Caco-2 (cell line): ENCODE results near the gene ADGRA1. TPM values are rescaled to one million over a fixed set of nuclear protein-coding genes. Genes with fewer than 3 reads are reported as not detected.
A peak's percentile ranks its signal among the peaks of the same experiment; 100 is the strongest.

Source experiments
- BruUV-seq: library from RNA; stranded (reverse); fragments of 400-500 nt; replicated peaks from 2 replicates; lab custom pipeline; 2021; lab: Mats Ljungman, UMichigan
- CTCF ChIA-PET: fragments of 300-600 bp; sonication (Branson Sonifier 250); formaldehyde crosslinking; loops from one replicate; lab custom pipeline; 2022; ENCODE audit warnings: antibody characterized with exemption; lab: Charles Lee
- POLR2A ChIA-PET: fragments of 300-600 bp; sonication (Branson Sonifier 250); formaldehyde crosslinking; loops from one replicate; lab custom pipeline; 2022; ENCODE audit warnings: antibody characterized with exemption; lab: Charles Lee
- DNase-seq, 2 experiments: peaks; one replicate each; pipeline versions ENCODE4 v3.0.0 to v3.0.0-alpha.2; 2020 to 2022
- H3K27me3 ChIP-seq: replicated peaks from 2 replicates; pipeline ENCODE4 v1.6.0; 2011; ENCODE audit warnings: low read length; ENCODE audit not compliant: control insufficient read depth, insufficient read depth
- H3K36me3 ChIP-seq: 2 replicates; pipeline ENCODE4 v1.5.1; 2011; ENCODE audit warnings: low read length; ENCODE audit not compliant: control insufficient read depth, insufficient read depth
- H3K4me1 ChIP-seq: fragments of 250-450 bp; sonication (Bioruptor Pico); 2 replicates; pipeline ENCODE4 v1.5.1; 2020; ENCODE audit warnings: mild to moderate bottlenecking
- H3K4me3 ChIP-seq: 2 replicates; pipeline ENCODE4 v1.5.1; 2011; ENCODE audit warnings: low read depth, mild to moderate bottlenecking, control low read depth, low read length
- H3K9me3 ChIP-seq: fragments of 250-450 bp; sonication (Bioruptor Pico); 2 replicates; pipeline ENCODE4 v1.5.1; 2020; ENCODE audit warnings: mild to moderate bottlenecking, moderate library complexity
- H3K27ac Mint-ChIP-seq: one replicate; pipeline ENCODE4 v1.8.0; 2022; ENCODE audit warnings: mixed read lengths; ENCODE audit not compliant: unreplicated experiment
- H3K27me3 Mint-ChIP-seq: one replicate; pipeline ENCODE4 v1.8.0; 2022; ENCODE audit warnings: mixed read lengths; ENCODE audit not compliant: insufficient read depth, unreplicated experiment
- H3K36me3 Mint-ChIP-seq: one replicate; pipeline ENCODE4 v1.8.0; 2022; ENCODE audit warnings: mild to moderate bottlenecking, mixed read lengths; ENCODE audit not compliant: insufficient read depth, unreplicated experiment
- H3K4me1 Mint-ChIP-seq: one replicate; pipeline ENCODE4 v1.8.0; 2022; ENCODE audit warnings: low read depth, mixed read lengths; ENCODE audit not compliant: unreplicated experiment
- H3K4me3 Mint-ChIP-seq: one replicate; pipeline ENCODE4 v1.8.0; 2022; ENCODE audit warnings: mild to moderate bottlenecking, moderate library complexity, mixed read lengths; ENCODE audit not compliant: unreplicated experiment
- H3K9me3 Mint-ChIP-seq: one replicate; pipeline ENCODE4 v1.8.0; 2022; ENCODE audit warnings: mixed read lengths; ENCODE audit not compliant: unreplicated experiment
- intact Hi-C: fragments of 100-400 bp; cut with micrococcal nuclease; formaldehyde crosslinking; loops from one replicate; pipeline ENCODE4 v1.10.0; 2022; ENCODE audit not compliant: unreplicated experiment
- total RNA-seq: library from RNA; stranded (reverse); gene quantifications from 2 replicates; pipeline ENCODE4 v1.2.3, GENCODE V29; 2022
- TF ChIP-seq, protein P1 (sequence below), 2 experiments: fragments of 200-600 bp in 1 of 2; IDR thresholded peaks; 1 replicate in 1 of 2; 2 replicates in 1 of 2; pipeline versions ENCODE4 v1.5.1 to v1.8.0; 2011 to 2022; ENCODE audit warnings: antibody characterized with exemption in 1 of 2, control low read depth in 1 of 2, inconsistent platforms in 1 of 2, low read depth in 1 of 2, low read length in 1 of 2, mild to moderate bottlenecking in 1 of 2, moderate library complexity in 1 of 2; ENCODE audit not compliant: insufficient read depth in 1 of 2, severe bottlenecking in 1 of 2, unreplicated experiment in 1 of 2

The ADGRA1 gene
- total RNA-seq, 1 experiment from 2014 or later: not detected

DNA sequence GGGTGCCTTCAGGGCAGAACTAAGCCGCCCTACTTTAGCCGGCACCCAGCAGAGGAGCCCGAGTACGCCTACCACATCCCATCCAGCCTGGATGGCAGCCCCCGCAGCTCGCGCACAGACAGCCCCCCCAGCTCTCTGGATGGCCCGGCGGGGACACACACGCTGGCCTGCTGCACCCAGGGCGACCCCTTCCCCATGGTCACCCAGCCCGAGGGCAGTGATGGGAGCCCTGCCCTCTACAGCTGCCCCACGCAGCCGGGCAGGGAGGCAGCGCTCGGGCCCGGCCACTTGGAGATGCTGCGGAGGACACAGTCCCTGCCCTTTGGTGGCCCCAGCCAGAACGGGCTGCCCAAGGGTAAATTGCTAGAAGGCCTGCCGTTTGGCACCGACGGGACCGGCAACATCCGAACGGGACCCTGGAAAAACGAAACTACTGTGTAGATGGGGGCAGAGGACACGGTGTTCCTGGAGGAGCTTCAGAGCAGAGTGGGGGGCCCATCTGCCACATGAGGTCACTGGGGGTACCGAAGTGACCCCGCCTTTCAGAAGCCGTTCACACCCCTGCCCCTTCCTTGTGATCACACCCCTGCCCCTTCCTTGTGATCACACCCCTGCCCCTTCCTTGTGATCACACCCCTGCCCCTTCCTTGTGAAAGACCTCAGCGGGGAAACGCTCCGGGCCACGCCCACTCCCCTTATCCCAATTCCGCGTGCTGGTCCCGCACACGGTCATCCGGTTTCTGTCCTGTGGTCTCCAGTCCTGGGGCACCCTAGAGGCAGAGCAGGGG lies 41.5 kb downstream of the ADGRA1 start:
- H3K4me3 Mint-ChIP-seq: no peak overlapping the region
- no peaks in the 10 kb centered on the region for H3K36me3 ChIP-seq
- CTCF ChIA-PET: no interaction called here
- TF ChIP-seq, protein P1, sequence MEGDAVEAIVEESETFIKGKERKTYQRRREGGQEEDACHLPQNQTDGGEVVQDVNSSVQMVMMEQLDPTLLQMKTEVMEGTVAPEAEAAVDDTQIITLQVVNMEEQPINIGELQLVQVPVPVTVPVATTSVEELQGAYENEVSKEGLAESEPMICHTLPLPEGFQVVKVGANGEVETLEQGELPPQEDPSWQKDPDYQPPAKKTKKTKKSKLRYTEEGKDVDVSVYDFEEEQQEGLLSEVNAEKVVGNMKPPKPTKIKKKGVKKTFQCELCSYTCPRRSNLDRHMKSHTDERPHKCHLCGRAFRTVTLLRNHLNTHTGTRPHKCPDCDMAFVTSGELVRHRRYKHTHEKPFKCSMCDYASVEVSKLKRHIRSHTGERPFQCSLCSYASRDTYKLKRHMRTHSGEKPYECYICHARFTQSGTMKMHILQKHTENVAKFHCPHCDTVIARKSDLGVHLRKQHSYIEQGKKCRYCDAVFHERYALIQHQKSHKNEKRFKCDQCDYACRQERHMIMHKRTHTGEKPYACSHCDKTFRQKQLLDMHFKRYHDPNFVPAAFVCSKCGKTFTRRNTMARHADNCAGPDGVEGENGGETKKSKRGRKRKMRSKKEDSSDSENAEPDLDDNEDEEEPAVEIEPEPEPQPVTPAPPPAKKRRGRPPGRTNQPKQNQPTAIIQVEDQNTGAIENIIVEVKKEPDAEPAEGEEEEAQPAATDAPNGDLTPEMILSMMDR (IDR thresholded peaks at IDR 0.05; ENCODE audit: insufficient read depth in 1 of 2, low read depth in 1 of 2, low read length in 1 of 2, severe bottlenecking in 1 of 2, unreplicated experiment in 1 of 2): no peak
- BruUV-seq: no TSS peak
- intact Hi-C loops: no loop called here
- no peak overlapping the region for H3K27ac Mint-ChIP-seq
- no peaks in the 10 kb centered on the region; the same call in 1 of the 2 replicates for H3K4me1 ChIP-seq
- POLR2A ChIA-PET: no interaction called here
- H3K36me3 Mint-ChIP-seq: peaks cover 6% of the 10 kb centered on the region
- H3K4me3 ChIP-seq: no peak overlapping the region
- no peaks in the 10 kb centered on the region for H3K27me3 ChIP-seq
- peak in 1 of 2 experiments; percentile 37 for DNase-seq
- H3K4me1 Mint-ChIP-seq: peaks cover 7% of the 10 kb centered on the region
- H3K9me3 Mint-ChIP-seq: no peaks in the 10 kb centered on the region
- peaks cover 8% of the 10 kb centered on the region for H3K9me3 ChIP-seq
- H3K27me3 Mint-ChIP-seq: peaks cover 13% of the 10 kb centered on the region

DNA sequence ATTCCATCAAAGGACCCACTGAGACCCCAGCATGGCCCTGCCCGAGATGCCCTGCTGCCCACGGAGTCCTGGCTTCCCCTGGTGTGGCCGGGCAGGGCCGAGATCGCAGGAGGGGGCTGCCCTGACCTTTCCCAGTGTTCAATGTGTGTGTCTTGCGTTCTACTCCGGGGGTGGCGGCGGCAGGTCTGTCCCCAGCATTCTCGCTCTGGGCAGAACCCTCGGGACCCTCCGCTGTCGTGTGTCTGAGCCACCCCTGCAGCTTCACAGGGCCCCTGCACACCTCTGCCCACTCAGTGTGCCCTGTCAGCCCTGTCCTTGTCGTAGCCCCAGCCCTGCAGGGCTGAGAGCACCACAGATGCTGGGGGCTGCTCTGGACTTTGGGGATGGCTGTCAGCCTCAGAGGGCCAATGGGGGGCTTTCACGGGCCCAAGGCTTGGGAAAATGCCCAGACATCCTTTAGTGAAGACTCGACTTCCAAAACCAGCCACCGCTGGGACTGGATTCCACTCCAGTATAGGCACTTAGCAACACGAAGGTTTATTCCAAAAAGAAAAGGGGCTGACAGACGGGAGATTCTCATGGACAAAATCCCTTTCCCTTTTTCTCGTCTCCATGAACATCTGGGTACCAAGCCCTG lies 42.3 kb downstream of the ADGRA1 start:
- no TSS peak for BruUV-seq
- Mint-ChIP-seq H3K36me3 (peaks cover 6% of the 10 kb centered on the region), H3K27me3 (peaks cover 11% of the 10 kb centered on the region), H3K4me3 (no peak overlapping the region), H3K4me1 (peaks cover 3% of the 10 kb centered on the region), H3K9me3 (no peaks in the 10 kb centered on the region), H3K27ac (no peak overlapping the region)
- Histone ChIP-seq H3K27me3 (no peaks in the 10 kb centered on the region), H3K4me3 (no peak overlapping the region), H3K4me1 (no peaks in the 10 kb centered on the region; the same call in 1 of the 2 replicates), H3K36me3 (no peaks in the 10 kb centered on the region), H3K9me3 (peaks cover 8% of the 10 kb centered on the region)
- intact Hi-C loops: no loop called here
- CTCF ChIA-PET: interaction anchor here (0.6 kb wide), 1 partner anchor 13 kb away, joined by 3 read pairs; no protein-coding TSS in a partner anchor
- TF ChIP-seq, protein P1 (IDR thresholded peaks at IDR 0.05; ENCODE audit: insufficient read depth in 1 of 2, low read depth in 1 of 2, low read length in 1 of 2, severe bottlenecking in 1 of 2, unreplicated experiment in 1 of 2): no peak
- DNase-seq: peak in 1 of 2 experiments; percentile 38
- POLR2A ChIA-PET: no interaction called here

DNA sequence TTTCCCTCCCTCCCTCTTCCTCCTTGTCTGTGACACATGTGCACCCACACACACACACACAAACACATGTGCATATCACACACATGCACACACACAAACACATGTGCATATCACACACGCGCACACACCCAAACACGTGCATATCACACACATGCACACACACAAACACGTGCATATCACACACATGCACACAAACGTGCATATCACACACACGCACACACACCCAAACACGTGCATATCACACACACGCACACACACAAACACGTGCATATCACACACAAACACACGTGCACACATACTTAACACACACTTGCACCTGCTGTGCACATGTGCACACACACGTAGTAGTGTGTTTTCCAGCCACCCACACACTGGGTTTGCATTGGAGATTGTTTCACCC lies 42.9 kb downstream of the ADGRA1 start:
- no TSS peak for BruUV-seq
- CTCF ChIA-PET: interaction anchor here (0.6 kb wide), 1 partner anchor 13 kb away, joined by 3 read pairs; no protein-coding TSS in a partner anchor
- peaks cover 8% of the 10 kb centered on the region for H3K9me3 ChIP-seq
- no peaks in the 10 kb centered on the region for H3K36me3 ChIP-seq
- H3K27ac Mint-ChIP-seq: no peak overlapping the region
- no peaks in the 10 kb centered on the region for H3K9me3 Mint-ChIP-seq
- H3K4me1 ChIP-seq: no peaks in the 10 kb centered on the region
- TF ChIP-seq, protein P1 (IDR thresholded peaks at IDR 0.05; ENCODE audit: insufficient read depth in 1 of 2, low read depth in 1 of 2, low read length in 1 of 2, severe bottlenecking in 1 of 2, unreplicated experiment in 1 of 2): no peak
- H3K27me3 Mint-ChIP-seq: peaks cover 10% of the 10 kb centered on the region
- H3K36me3 Mint-ChIP-seq: peaks cover 6% of the 10 kb centered on the region
- intact Hi-C loops: no loop called here
- no peaks in the 10 kb centered on the region for H3K4me1 Mint-ChIP-seq
- no peak overlapping the region for H3K4me3 ChIP-seq
- H3K27me3 ChIP-seq: no peaks in the 10 kb centered on the region
- no peak overlapping the region for H3K4me3 Mint-ChIP-seq
- DNase-seq: no peak
- POLR2A ChIA-PET: no interaction called here
